ENCODE results near the gene RPS6KA2.

The RPS6KA2 gene

DNA sequence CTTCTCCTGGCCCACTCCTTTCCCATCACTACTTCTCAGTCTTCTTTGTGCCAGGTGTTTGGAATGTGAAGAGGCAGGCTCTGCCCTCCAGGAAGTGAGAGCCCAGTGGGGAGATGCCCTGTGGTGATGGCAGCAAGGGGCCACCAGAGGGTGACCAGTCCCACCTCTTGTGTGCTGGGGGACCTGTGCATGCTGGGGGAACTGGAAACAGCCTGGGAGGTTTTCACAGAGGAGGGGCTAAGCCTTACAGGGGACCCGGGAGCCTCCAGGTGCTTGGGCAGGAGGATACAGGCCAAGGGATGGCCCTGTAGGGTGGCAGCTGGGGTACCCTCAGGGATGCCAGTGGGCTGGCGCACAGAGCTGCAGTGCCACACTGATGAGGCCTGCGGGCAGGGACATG, 112.9 kb downstream of the RPS6KA2 start:
- no peak for DNase-seq (ENCODE audit: low read depth)
- TF ChIP-seq, protein P1, sequence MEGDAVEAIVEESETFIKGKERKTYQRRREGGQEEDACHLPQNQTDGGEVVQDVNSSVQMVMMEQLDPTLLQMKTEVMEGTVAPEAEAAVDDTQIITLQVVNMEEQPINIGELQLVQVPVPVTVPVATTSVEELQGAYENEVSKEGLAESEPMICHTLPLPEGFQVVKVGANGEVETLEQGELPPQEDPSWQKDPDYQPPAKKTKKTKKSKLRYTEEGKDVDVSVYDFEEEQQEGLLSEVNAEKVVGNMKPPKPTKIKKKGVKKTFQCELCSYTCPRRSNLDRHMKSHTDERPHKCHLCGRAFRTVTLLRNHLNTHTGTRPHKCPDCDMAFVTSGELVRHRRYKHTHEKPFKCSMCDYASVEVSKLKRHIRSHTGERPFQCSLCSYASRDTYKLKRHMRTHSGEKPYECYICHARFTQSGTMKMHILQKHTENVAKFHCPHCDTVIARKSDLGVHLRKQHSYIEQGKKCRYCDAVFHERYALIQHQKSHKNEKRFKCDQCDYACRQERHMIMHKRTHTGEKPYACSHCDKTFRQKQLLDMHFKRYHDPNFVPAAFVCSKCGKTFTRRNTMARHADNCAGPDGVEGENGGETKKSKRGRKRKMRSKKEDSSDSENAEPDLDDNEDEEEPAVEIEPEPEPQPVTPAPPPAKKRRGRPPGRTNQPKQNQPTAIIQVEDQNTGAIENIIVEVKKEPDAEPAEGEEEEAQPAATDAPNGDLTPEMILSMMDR (IDR thresholded peaks at IDR 0.05; ENCODE audit: control insufficient read depth, extremely low read depth, insufficient read depth): no peak

DNA sequence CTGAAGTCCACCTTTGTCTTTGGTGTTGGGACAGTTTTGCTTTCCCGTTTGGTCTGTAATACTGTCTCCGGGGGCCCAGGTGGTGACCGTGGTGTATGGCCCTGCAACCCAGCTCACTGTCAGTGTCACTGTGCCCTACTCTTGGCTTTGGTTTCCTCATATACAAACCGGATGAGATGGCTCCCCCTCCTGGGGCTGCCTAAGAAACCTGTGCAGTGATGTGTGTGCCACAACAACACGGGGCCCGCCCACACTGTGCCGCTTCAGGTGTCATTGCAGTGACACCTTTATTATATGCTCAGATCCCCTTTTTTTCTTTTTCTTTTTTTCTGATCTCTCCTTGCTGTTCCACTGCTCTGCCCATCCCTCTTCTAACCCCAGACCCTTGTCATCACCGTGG, 114.5 kb downstream of the RPS6KA2 start:
- DNase-seq (ENCODE audit: low read depth): no peak
- TF ChIP-seq, protein P1 (IDR thresholded peaks at IDR 0.05; ENCODE audit: control insufficient read depth, extremely low read depth, insufficient read depth): no peak

More for the DNA sequence above, 112.9 kb downstream of the RPS6KA2 start:
- no peak overlapping the region for H3K4me3 ChIP-seq (ENCODE audit: low read depth, low read length)

DNA sequence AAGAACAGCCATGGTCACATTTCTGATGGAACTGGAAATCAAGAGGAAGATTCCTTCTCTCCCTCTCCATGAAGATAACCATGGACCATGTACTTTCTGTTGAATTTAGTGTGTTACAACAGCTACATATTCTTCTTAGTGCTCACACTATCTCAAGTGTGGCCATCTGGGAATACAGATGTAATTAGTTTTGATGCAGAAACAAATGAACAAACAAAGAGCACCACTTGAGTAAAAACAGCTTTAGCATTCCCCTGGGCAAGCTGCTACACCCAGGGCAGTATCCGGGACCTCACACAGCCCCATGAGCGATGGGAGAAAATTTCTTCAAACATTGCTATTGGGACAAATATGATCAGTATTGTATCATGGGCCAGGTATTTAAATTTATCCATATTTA, 115.7 kb downstream of the RPS6KA2 start:
- no peak overlapping the region for H3K4me3 ChIP-seq (ENCODE audit: low read depth, low read length)
- TF ChIP-seq, protein P1 (IDR thresholded peaks at IDR 0.05; ENCODE audit: control insufficient read depth, extremely low read depth, insufficient read depth): no peak
- DNase-seq (ENCODE audit: low read depth): no peak

More for the DNA sequence above, 114.5 kb downstream of the RPS6KA2 start:
- no peak overlapping the region for H3K4me3 ChIP-seq (ENCODE audit: low read depth, low read length)

DNA sequence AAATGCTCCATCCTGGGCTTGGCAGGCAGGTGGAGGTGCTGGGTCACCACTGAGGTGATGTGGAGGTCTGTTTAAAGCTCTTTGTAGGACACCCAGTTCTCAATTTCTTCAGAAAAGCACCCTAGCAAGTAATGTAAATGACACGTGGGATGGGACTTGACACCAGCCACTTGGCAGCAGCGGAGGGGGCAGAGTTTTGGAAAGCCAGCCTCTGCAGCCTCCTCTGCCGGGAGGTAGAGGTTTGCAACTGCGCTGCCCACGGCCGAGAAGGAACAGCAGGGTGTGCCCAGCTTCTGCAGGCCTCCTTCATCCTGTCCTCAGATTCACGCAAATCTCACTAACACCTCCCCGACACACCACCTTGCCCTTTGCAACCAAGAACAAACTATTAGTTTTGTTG, 117.9 kb downstream of the RPS6KA2 start:
- DNase-seq (ENCODE audit: low read depth): no peak

DNA sequence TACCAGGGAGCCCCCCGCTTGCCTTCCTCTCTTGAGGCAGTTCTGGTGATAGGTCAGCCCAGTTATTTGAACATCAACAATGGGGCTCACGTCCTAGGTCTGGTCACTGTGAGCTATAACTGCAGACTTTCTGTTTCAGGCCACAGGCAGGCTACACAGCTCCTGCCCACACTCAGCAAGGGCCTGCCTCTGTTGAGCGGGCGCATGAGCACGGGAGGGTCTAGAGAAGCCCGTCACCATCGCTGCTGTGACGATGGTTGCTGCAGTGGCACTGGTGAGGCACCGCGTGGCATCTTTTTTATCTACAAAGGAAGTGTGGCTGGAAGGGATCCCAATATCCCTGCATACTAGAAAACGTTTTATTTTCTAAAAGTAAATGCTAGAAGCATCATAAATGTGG, 118.3 kb downstream of the RPS6KA2 start:
- H3K4me3 ChIP-seq (ENCODE audit: low read depth, low read length): no peak overlapping the region
- TF ChIP-seq, protein P1 (IDR thresholded peaks at IDR 0.05; ENCODE audit: control insufficient read depth, extremely low read depth, insufficient read depth): no peak
- DNase-seq (ENCODE audit: low read depth): no peak

More for the DNA sequence above, 117.9 kb downstream of the RPS6KA2 start:
- H3K4me3 ChIP-seq (ENCODE audit: low read depth, low read length): no peak overlapping the region
- TF ChIP-seq, protein P1 (IDR thresholded peaks at IDR 0.05; ENCODE audit: control insufficient read depth, extremely low read depth, insufficient read depth): no peak

DNA sequence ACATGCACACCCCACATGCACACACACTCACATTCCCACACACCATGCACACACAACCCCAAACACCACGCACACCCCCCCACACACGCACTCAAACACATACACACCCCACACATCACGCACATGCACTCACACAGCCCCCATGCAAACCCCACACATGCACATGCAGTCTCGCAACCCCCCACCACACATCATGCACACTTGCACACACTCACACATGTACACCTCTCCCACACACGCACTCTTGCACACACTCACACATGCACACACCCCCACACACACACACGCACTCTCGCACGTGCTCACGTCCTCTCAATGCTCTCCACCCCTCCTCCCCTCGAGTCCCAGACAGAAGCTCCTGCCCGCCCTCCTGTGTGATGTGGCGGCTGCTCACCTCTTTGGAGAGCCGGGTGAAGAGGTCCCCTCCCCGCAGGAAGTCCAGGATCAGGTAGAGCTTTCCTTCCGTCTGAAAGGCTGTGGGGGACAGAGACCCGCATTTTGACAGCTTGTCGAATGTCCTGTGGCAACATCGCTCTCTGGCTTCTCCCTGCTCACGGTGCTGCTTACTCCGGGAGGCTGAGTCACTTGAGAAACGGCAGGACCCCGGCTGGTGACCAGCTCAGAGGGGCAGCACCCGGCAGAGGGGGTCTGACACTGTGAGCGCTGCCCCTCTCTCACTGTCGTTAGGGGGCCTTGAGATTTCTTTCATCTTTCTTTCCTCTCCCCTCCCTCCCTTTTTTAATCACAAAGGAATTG, 119.1 kb downstream of the RPS6KA2 start:
- no peak for DNase-seq (ENCODE audit: low read depth)
- no peak overlapping the region for H3K4me3 ChIP-seq (ENCODE audit: low read depth, low read length)
- TF ChIP-seq, protein P1 (IDR thresholded peaks at IDR 0.05; ENCODE audit: control insufficient read depth, extremely low read depth, insufficient read depth): no peak

DNA sequence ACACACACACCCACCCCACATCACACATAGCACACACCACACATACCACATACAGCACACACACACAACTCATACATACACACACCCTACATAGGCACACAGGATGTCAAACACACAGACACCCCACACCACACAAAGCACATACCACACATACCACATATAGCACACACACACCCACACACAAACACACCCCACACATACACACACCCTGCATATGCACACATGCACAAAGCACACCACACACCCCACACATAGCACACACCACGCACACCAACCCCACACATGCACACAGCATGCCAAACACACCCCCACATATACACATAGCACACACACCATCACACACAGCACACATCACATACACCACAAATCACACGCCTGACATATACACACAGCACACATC, 119.7 kb downstream of the RPS6KA2 start:
- TF ChIP-seq, protein P1 (IDR thresholded peaks at IDR 0.05; ENCODE audit: control insufficient read depth, extremely low read depth, insufficient read depth): no peak
- H3K4me3 ChIP-seq (ENCODE audit: low read depth, low read length): no peak overlapping the region
- DNase-seq (ENCODE audit: low read depth): no peak

Data from LNCaP clone FGC (cell line).